DOHH2 (cell line): ENCODE measurements around the gene INO80D.
"Not testable (repeated sequence)": the region's sequence is repeated elsewhere in the genome, so short reads cannot be mapped to it uniquely, and the experiment has no call there.

Source experiments
- EZH2phosphoT487 ChIP-seq: fragments of 200-600 bp; sonication (generic); IDR thresholded peaks from 2 replicates; pipeline ENCODE4 v1.6.1; 2017; ENCODE audit warnings: borderline replicate concordance, mild to moderate bottlenecking, antibody characterized with exemption, low read length, moderate library complexity, mixed read lengths
- TF ChIP-seq, protein P1 (sequence below): fragments of 200-600 bp; sonication (generic); IDR thresholded peaks from one replicate; pipeline ENCODE4 v1.5.1; 2014; ENCODE audit warnings: antibody characterized with exemption, mild to moderate bottlenecking, low read depth, low read length; ENCODE audit not compliant: poor library complexity, severe bottlenecking

GRCh38 chr2:205977699-205978098, 108.3 kb downstream of the INO80D start:
- TF ChIP-seq, protein P1, sequence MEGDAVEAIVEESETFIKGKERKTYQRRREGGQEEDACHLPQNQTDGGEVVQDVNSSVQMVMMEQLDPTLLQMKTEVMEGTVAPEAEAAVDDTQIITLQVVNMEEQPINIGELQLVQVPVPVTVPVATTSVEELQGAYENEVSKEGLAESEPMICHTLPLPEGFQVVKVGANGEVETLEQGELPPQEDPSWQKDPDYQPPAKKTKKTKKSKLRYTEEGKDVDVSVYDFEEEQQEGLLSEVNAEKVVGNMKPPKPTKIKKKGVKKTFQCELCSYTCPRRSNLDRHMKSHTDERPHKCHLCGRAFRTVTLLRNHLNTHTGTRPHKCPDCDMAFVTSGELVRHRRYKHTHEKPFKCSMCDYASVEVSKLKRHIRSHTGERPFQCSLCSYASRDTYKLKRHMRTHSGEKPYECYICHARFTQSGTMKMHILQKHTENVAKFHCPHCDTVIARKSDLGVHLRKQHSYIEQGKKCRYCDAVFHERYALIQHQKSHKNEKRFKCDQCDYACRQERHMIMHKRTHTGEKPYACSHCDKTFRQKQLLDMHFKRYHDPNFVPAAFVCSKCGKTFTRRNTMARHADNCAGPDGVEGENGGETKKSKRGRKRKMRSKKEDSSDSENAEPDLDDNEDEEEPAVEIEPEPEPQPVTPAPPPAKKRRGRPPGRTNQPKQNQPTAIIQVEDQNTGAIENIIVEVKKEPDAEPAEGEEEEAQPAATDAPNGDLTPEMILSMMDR: not testable (repeated sequence)
- TF ChIP-seq EZH2phosphoT487: not testable (repeated sequence)
